H1 (cell line): ENCODE data around the gene HECTD1. TPM values are rescaled to one million over a fixed set of nuclear protein-coding genes. Genes with fewer than 3 reads are reported as not detected.

Source experiments
- polyA plus RNA-seq, 7 experiments: library from polyadenylated mRNA; depleted of rRNA in 3 of 7; stranded (reverse) in 5 of 7; unstranded in 2 of 7; fragments of >200 nt in 5 of 7; fragments of 200-250 nt in 2 of 7; gene quantifications; 1 replicate in 5 of 7; 2 replicates in 1 of 7; 4 replicates in 1 of 7; pipeline versions ENCODE4 v1.2.1 to v1.2.3, GENCODE V29; 2011 to 2013; ENCODE audit warnings: missing spikeins in 2 of 7, mixed read lengths in 2 of 7
- total RNA-seq: library from RNA; stranded (reverse); fragmentation: NEBNext Ultra II Directional; extraction: Animal tissue kit (Norgen Biotek cat#: 25700); gene quantifications from 2 replicates; pipeline ENCODE4 v1.2.1, GENCODE V29; 2021
- TF ChIP-seq, protein P1 (sequence below): IDR thresholded peaks from 2 replicates; pipeline ENCODE4 v1.6.1; 2011; ENCODE audit warnings: low read depth, mild to moderate bottlenecking, low read length; ENCODE audit not compliant: insufficient read depth

HECTD1 gene
- total and polyA plus RNA-seq, 2 of the 8 experiments (the other 6 are each of a cell fraction or from before 2014, with no cell fraction given), result 44.7 to 105 TPM

DNA sequence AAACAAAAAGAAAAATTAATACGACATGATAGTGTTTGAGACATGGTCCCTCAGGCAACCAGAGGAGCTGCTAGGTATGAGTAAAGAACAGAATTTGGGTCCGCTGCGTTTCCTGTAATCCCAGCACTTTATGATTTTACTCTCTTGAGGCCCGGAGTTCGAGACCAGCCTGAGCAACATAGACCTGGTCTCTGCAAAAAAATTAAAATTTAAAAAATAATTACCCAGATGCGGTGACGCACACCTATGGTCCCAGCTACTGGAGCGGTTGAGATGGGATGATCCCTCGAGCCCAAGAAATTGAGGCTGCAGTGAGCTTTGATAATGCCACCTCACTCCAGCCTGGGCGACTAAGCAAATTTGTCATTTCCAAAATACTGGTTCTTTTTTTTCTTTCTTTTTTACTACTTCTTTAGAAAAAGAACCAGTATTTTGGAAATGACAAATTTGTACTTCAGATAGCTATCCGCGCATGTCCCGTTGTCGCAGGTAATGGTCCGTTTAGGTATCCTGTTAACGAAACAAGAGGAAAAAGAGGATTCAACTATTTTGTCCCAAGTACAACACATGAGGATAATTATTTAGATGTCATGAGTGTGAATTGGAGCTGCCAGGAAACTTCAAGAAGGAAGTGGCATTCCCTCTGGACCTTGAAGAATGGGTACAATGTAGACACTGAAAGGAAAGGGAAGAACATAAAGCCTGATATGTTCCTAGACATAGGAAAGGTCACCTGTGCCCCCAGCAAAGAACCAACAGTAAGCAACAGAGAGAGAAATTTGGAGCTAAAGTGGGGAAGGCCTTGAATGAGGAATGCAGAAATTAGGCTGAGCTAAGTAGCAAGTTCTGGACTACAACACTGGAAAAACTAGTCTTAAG, 1.2 kb upstream of the HECTD1 start (continued):
- TF ChIP-seq, protein P1, sequence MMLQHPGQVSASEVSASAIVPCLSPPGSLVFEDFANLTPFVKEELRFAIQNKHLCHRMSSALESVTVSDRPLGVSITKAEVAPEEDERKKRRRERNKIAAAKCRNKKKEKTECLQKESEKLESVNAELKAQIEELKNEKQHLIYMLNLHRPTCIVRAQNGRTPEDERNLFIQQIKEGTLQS, result no peak
